HT1080 (cell line): ENCODE results near the gene MACC1. TPM values are rescaled to one million over a fixed set of nuclear protein-coding genes. Genes with fewer than 3 reads are reported as not detected.
"Not testable (repeated sequence)": the region's sequence is repeated elsewhere in the genome, so short reads cannot be mapped to it uniquely, and the experiment has no call there.

ENCODE experiments used
- DNase-seq: peaks from one replicate; pipeline ENCODE4 v3.0.0-alpha.2; 2015; ENCODE audit warnings: low read depth
- total RNA-seq: library from RNA; depleted of rRNA; stranded (reverse); fragments of >200 nt; shearing (Covaris generic); gene quantifications from 2 replicates; pipeline ENCODE4 v1.2.3, GENCODE V29; 2014

MACC1 gene
- total RNA-seq, 1 experiment from 2014 or later = not detected

DNA sequence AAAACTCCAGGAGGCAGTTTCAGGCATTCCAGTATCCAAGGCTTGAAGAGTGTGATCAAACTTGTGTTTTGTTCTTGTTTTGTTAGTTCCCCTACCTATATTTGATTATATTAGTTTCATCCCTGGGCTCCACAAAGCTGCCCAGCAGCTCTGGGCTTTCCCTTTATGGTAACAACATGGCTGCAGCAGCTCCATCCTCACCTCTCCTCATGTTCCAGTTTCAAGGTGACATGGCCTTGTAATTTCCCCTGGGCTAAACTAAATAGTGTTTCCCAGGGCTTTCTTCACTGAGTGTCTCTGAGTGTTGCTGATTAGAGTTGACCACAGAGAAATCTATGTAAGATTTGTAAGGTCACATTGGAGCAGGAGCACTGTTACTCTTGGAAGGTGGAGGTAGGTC, 83.4 kb downstream of the MACC1 start:
- no peak for DNase-seq

GRCh38 chr7:20132585-20132984, 84.6 kb downstream of the MACC1 start:
- no peak for DNase-seq

DNA sequence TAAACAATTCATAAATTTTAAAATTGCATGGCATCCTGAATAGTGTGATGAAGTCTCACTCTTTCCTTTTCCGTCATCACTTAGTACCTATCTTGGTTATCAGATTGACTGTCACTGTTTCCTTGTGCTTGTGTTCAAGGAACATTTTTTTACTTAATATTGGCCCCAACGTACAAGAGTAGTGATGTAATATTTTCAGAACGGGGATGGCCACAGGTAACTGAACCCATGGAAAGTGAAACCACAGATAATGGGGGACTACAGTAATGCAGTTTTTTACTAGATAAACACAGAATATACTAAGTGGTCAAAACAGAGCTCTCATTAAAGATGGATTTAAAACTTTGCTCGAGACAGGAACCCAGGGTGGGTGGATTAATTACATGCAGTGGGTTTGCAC, 85.4 kb downstream of the MACC1 start:
- no peak for DNase-seq

DNA sequence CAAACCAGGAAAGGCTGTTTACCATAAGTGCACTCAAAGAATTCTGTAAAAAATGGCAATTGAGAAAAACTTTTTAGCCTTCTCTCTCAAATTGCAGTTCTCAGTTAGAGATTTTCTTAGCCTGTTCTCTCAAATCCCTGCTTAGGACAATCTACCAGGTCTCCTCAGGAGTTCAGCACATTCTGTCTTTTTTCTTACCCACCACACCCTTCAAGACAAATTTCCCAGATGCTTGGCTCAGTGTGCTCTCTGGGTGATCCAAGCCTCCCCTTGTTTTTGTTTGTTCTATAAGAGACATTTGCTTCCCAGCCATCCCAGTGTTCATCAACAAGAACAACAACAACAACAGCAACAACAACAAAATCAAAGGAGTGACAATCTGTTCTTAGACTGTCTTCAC, 87.3 kb downstream of the MACC1 start:
- no peak for DNase-seq

DNA sequence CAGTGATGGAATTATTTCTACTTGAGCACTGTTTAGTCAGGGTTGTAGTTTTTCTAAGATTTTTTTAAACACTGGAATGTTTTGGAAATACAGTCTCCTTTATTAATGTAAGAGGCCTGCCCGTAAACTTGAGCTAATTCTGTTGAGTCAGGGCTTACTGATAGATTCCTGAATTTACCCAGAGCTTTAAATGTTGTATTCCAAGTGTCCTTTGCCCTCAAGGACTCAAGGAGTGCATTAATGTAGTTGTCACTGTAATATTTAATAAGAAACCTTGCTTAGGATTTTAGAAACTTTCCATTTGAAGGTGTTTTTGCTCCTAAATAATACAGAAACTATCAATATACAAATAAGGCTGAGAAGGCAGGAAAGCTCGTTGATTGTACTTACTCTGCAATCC, 89.2 kb downstream of the MACC1 start:
- no peak for DNase-seq

DNA sequence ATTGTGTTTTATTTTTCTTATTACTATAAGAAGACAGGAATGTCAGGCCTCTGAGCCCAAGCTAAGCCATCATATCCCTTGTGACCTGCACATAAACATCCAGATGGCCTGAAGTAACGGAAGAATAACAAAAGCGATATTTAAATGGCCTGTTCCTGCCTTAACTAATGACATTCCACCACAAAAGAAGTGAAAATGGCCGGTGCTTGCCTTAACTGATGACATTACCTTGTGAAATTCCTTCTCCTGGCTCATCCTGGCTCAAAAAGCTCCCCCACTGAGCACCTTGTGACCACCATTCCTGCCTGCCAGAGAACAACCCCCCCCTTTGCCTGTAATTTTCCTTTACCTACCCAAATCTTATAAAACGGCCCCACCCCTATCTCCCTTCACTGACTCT, 91.1 kb downstream of the MACC1 start:
- DNase-seq = not testable (repeated sequence)

DNA sequence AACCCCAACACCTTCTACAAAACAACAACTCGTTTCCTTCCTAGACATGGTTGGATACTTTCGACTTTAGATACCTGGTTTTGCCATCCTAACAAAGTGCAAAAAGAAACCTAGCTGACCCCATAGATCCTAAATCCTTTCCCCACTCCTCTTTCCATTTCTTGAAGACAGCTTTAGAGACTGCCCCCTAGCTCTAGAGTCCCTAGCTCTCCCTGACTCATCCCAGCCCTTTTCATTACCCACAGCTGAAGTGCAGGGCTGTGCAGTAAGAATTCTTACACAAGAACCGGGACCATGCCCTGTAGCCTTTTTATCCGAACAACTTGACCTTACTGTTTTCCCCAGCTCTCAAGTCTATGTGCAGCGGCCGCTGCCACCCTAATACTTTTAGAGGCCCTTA, 93.1 kb downstream of the MACC1 start:
- not testable (repeated sequence) for DNase-seq

DNA sequence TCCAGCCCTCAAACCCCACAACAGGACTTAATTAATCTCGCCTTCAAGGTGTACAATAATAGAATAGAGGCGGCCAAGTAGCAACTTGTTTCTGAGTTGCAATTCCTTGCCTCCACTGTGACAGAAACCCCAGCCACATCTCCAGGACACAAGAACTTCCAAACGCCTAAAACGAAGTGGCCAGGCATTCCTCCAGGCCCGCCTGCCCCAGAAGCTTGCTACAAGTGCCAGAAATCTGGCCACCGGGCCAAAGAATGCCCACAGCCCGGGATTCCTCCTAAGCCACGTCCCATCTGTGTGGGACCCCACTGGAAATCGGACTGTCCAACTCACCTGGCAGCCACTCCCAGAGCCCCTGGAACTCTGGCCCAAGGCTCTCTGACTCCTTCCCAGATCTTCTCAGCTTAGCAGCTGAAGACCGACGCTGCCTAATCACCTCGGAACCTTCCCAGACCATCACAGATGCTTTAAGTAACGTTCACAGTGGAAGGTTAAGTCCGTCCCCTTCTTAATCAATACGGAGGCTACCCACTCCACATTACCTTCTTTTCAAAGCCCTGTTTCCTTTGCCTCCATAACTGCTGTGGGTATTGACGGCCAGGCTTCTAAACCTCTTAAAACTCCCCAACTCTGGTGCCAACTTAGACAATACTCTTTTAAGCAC, 94.4 kb downstream of the MACC1 start:
- DNase-seq = not testable (repeated sequence)

- DNase-seq = no peak
Observed at GRCh38 chr7:20122073-20122472, 95.1 kb downstream of the MACC1 start.

GRCh38 chr7:20121404-20121803, 95.8 kb downstream of the MACC1 start:
- no peak for DNase-seq

DNA sequence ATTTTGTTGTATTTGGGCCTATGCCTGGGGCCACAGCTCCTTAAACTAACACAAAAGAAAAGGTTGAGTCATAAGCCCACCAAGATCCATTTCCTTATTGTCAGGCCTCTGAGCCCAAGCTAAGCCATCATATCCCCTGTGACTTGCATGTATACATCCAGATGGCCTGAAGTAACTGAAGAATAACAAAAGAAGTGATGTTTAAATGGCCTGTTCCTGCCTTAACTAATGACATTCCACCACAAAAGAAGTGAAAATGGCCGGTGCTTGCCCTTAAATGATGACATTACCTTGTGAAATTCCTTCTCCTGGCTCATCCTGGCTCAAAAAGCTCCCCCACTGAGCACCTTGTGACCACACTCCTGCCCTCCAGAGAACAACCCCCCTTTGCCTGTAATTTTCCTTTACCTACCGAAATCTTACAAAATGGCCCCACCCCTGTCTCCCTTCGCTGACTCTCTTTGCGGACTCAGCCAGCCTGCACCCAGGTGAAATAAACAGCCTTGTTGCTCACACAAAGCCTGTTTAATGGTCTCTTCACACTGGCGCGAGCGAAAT, 96.5 kb downstream of the MACC1 start:
- not testable (repeated sequence) for DNase-seq

- no peak for DNase-seq
Observed at GRCh38 chr7:20116869-20117268, 100.3 kb downstream of the MACC1 start.

DNA sequence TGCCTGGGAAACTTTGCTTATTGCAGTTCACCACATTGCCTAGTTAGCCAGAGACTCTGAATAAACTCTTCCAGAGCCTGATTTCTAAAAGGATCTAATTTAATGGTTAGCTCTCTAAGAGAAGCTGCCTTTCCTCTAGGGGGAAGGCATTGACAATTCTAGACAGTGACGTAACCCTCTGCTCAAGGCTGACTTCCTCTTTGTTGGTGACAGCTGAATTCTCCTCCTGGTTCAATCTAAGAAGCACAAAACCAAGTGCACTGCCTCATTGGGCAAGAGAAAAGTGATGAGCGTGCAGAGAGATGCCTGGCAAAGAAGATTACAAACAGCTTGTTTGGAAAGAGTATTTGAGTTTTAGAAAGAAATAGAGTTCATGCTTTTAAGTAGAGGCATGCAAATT, 102.7 kb downstream of the MACC1 start:
- peak; percentile 6 for DNase-seq

DNA sequence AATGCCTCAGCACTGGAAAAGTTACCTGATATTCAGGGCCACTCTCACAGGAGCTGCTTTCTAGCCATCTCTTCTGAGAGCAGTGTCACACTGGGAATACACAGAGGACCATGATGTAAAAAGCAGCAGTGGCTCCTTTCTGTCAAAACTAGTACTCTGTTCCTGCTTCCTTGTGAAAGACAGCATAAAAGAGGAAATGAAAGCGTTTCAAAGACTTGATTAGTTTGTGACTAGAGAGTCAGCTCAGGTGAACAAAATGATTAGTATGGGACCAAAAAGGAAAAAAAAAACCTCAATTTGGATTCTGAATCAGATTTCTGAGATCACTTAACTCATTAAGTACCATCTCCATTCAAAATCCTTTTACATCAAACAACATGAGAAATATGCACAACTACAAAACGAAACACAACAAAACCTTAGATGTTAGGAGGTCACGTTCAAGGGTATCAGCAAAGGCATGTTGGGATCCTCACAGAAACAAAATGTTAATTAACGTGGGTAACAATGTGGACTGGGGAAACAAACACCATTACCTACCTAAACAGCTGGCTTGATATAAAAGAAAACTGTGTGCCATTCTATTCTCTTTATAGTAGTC, 103.7 kb downstream of the MACC1 start:
- DNase-seq = no peak

- DNase-seq = no peak
Observed at GRCh38 chr7:20112696-20113095, 104.5 kb downstream of the MACC1 start.

- no peak for DNase-seq
Observed at GRCh38 chr7:20111821-20112542, 105.2 kb downstream of the MACC1 start.

DNA sequence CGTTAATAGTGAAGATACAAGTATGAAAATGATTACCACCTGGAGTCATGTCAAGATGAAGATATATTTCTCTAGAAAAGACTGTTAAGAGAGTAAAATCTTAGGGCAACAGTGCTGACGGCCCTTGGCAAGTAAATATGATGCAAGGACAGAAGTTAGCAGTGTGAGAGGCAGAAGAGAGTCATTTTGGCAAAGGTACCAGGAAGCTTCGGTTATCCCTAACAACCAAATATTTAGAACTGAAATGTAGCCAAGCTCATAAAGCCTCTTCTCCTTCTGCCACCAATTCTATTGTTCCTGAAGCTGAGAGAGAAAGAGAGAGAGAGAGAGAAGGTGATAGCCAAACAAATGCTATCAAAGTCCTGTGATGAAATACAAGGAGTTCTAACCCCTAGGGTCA, 109.6 kb downstream of the MACC1 start:
- no peak for DNase-seq

DNA sequence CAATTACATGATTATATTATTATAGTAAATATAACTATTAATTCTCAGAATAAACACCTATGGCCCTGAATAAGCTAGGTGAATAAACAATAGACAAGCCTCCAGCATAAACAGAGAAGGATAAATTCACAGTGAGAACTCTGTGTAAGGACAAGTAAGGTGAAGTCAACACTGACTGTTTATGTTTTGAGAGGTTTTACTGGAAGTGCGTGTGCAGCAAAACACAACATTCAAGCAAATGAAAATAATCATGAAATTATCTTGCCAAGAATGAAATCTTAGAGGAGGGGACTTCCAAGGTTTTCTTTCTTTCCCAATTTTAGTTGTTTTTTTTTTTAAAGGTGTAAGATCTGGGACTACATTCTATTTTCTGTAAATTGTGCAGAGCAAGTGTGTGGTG, 112.5 kb downstream of the MACC1 start:
- DNase-seq = no peak

DNA sequence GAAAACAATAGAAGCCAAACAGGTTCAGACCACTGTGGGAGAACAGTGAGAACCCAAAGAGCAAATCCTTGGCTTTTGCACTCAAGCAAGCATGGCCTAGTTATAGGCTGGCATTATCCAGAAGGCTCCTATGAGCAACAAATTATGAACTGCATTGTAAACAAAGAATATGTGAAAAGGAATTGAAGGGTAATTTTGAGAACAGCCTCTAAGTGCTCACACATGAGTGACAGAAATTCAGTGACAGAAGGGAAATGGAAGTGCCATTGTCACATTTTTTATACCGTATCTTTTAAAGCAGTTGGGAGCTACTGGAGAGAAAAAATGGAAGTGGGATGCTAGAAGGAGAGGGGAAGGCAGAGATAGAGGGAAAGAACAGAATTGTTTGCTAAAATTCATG, 114.2 kb downstream of the MACC1 start:
- no peak for DNase-seq

- DNase-seq = no peak
Observed at GRCh38 chr7:20095862-20096261, 121.3 kb downstream of the MACC1 start.

GRCh38 chr7:20095436-20095835, 121.7 kb downstream of the MACC1 start:
- no peak for DNase-seq

GRCh38 chr7:20089431-20089830, 127.8 kb downstream of the MACC1 start:
- DNase-seq = no peak
